ENCODE measurements around the gene NPAT.
"Not testable (repeated sequence)": the region's sequence is repeated elsewhere in the genome, so short reads cannot be mapped to it uniquely, and the experiment has no call there.

NPAT gene

DNA sequence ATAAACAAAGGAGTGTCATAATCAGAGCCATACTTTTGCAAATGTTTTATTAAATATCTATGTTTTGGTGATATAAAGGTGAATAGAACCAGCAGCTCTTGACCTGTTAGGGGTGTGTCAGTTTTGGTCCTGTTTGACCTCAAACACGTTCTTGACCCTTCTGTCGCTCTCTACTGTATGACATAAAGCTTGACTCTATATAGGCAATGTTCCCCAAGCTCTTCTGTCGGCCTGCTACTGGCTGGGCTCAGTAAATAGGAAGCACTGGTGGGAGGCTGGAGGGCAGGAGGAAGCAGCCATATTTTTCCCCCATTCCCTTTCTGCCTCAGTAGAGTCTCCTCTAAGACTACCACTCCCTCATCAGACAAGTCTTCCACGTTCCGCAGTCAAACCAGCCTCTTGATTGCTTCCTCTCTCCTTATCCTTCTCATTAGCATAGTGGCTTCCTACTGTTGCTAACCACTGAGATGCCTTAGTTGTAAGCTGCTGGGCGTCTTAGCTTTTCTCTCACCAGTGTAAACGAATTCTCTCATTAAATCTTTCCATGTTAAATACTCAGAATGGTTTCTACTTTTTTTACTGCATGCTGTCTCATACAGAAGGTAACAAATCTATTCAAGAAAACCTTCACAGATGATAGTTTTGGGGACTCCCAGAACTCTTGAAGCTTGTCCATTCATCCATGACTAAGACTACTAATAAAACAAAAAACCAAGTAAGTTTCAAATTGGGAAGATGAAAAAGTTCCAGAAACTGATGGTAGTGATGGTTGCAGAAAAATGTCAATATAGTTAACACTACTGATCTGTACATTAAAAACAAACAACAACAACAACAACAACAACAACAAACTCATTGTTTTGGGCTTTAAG is 3.3 kb downstream of the NPAT start:
- DNase-seq, result no peak

DNA sequence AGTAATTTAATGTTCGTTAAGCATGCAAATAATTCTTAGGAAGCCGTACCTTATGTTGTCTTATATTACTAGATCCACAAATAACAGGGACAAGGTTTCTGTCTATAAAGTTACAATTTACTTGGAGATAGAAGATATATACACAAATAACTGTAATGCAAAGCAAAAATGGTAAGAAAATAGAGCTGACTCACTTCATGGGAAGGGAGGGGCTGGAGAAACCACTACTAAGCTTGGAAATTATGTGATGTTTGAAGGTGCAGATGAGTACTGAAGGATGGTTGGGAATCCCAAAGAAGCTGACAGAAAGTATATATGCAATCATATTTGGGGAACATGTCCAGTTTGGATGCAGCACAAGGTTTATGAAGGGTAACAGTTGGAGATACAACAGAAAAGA is 4.0 kb downstream of the NPAT start:
- no peak for DNase-seq

DNA sequence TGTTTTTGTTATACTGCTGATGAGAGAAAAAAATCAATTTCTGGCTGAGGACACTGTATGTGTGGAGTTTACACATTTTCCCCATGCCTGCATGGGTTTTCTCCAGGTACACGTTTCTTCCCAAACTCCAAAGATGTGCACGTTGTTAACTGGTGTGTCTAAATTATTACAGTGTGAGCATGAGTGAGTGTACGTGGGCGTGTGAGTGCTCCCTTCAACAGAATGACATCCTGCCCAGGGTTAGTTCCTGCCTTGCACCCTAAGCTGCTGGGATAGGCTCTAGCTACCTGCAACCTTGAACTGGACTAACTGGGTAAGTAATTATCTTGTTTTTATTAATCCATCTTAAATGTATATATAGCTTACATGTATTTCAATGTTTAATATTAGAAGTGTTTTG is 5.5 kb downstream of the NPAT start:
- DNase-seq, result no peak

DNA sequence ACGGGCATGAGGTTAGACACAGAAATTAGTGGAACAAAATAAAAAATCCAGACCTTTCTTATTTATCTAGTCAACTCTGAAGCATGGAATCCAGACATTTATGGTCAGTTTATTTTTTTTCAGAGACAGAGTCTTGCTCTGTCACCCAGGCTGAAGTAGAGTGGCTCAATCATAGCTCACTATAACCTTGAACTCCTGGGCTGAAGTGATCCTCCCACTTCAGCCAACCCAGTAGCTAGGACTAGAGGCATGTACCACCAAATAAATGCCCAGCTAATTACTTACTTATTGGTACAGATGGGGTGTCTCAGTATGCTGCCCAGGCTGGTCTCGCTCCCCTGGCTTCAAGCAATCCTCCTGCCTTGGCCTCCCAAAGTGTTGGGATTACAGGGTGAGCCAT is 8.7 kb downstream of the NPAT start:
- DNase-seq, result no peak

DNA sequence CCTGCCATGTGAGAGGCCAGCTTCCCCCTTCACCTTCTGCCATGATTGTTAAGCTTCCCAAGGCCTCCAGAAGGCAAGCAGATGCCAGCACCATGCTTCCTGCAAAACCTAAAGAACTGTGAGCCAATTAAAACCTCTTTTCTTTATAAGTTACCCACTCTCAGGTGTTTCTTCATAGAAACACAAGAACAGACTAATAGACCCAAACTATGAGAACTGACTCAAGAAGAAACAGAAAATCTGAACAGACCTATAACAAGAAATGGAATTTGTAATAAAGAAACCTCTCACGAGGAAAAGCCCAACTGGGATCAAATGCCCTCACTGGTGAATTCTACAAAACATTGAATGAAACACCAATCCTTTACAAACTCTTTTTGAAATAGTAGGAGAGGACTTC is 12.0 kb downstream of the NPAT start:
- DNase-seq, result no peak

DNA sequence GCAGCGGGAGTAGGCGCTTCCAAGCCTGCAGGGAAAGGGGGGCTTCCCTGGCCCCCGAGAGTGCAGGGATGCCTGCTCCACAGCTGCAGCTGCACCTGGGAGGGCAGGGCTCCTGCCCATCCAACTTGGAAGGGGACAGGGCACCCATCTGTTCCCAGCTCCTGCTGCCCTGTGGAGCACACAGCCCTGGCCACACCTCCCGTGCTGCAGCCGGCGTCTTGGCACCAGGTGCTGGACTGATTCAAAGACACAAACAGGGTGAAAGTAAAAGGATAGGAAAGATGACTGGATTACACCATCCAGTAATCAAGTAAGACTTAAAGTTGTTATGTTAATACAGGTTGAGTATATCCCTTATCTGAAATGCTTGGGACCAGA is 14.8 kb downstream of the NPAT start:
- DNase-seq, result no peak

DNA sequence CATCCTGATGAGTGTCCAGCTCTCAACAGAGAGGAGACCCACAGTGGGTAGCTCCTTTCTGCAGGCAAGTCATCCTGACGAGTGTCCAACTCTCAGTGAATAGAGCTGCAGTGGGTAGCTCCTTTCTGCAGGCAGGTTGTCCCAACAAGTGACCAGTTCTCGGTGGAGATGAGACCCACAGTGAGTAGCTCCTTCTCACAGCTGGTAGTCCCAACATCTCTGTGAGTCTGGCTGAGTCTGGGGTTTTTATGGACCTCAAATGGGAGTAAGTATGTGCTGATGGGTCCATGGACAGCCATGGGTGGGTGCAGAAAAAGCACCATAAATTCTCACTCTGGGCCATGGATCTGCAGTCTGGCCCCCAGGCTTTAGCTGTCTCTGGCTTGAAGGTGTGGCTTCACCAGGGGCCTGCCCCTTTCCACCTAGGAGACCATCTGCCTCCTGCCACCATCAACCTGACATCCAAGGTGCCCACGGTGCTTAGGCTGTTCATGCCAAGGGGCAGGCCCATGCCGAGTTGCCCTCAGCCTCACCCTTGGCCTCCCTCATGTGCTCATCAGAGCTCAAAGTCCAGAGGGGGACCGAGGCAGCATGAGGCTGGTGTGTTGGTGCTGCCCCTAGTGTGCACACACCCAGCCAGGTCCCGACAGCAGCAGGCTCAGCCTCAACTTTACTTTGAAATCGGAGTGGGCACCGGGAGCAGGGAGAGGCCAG is 15.3 kb downstream of the NPAT start:
- no peak for DNase-seq

DNA sequence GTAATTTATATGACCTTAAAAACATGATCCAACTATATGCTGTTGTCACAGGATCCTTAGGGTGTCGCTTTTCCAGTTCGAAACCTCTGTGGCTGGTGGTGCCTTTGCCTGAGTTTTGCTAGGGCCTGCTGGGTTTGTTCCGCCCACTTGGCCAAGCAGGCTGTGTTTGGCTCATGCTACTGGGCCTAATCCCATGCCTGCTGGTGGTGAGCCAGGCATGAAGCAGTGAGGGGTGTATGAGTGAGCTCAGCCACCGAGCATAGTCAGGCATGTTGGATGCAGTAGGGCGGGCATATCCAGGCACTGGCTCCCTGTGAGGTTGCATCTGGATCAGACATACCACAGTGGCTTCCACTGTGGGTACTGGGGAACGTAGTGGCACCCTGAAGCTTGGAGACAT is 16.3 kb downstream of the NPAT start:
- DNase-seq, result no peak

DNA sequence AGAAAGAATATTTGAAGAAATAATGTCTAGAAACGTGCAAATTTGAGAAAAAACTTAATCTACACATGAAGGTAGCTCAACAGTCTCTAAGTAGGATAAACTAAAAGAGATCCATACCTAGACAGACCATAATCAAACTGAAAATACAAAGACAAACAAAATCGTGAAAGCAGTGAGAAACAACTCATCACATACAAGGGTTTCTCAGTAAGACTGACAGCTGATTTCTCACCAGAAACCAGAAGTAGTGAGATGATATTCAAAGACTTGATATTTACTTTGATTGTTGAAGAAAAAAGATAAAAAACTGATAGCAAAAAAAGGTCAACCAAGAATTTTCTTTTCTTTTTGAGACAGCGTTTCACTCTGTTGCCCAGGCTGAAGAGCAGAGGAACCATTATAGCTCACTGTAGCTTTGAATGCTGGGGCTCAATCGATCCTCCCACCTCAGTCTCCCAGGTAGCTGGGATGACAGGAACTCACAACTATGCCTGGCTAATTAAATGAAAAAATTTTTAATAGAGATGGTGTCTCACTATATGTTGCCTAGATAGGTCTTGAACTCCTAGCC is 17.4 kb downstream of the NPAT start:
- no peak for DNase-seq

DNA sequence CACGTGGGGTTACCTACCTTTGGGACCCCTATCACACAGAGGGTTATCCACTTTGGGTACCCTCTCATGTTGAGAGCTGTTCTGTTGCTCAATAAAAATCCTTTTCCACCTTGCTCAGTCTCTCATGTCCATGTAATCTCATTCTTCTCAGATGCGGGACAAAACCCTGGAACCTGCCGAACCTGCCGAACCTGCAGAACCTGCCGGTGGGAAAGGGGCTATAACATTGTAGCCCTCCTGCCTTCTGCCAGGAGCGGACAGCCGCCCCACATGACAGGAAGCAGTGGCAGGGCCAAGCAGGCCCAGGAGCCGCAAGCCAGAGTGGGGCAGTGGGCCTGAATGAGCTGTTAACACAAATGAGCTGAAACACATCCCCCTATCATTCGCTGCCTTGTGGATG is 18.1 kb downstream of the NPAT start:
- no peak for DNase-seq

DNA sequence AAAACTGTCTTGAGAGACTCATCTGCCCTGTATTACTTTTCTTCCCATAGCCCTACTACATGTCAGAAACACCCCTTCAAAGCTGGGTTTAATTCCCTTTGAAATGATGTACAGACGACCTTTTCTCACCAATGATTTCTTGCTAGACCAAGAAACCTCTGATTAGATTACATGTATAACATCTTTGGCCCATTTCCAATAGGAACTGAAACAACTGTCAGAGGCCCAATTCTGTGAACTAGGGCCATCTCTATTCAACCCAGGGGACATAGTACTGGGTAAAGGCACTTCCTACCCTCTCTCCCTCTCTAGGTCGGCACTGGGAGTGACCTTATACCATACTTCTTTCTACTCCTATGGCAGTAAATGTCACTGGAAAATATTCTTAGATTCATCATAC is 19.4 kb downstream of the NPAT start:
- no peak for DNase-seq

DNA sequence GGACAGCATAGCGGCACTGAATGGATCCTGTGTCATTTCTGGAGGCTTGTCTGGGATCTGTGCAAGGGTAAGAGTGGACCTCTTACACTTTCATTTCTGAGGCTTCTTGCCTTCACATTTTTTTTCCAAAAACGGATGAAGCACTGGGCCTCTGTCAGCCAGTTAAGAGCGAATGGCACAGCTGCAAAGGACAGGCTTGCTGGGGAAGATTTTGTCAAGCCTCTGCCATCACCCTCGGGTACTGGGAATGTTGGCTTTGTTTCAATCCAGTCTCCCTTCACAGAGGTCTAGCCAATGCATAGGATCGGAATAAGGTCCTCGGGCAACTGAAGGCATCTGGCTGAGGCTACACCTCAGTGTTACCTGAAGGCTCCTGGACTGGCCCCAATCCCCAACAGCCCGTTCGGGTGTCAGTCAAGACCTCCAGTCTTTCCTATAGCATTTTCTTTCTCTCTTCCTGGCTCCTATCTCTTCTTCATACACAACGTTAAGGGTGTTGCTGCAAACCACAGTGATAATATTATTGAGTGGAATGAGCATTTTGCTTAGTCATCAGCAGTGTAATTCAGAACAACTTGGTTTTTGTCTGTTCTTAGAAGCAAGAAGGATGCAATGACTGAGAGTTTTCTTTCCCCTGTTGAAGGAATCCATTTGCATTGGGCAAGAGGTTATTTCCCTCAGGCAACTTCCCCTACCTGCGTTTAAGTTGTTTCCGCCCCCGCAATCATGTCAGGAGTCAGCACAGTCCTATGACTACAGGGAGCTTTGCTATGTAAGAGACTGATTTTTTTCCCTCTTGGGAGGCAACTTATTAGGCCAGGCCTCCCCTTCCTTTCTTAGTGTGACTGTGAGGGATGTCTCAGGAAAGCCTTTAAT is 22.8 kb downstream of the NPAT start:
- no peak for DNase-seq

DNA sequence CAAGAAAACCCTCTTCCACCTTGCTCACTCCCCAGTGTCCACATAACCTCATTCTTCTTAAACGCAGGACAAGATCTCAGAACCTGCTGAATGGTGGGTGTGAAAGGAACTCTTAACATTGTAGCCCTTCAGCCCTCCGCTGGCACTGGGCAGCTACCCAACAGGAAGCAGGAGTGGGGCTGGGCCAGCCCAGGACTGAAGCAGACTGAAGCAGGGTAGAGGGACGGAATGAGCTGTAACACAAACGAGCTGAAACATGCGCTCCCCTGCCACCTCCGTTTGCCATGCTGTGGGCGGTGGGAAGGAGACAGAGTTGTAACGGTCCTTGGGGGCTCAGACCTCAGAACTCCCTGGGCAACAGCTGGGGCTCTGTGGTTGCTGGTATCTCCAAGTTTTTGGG is 23.6 kb downstream of the NPAT start:
- no peak for DNase-seq

DNA sequence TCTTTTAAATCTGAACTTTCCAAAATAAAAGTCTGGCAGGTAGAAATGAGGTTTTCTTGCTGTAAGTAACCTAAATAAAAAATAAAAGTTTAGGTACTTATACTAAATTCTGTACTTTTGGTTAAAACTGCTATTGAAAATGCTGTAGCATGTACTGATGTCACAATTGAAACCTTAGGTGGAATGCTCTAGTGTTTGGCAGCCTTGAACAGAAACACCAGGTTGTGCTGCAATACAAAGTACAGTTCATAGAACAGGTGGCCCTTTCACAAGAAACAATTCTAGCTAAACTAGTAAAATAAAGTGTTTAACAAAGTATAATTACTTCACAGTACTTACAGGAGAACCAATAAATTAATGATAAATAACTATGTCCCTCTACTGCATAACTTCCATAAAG is 25.1 kb downstream of the NPAT start:
- no peak for DNase-seq

DNA sequence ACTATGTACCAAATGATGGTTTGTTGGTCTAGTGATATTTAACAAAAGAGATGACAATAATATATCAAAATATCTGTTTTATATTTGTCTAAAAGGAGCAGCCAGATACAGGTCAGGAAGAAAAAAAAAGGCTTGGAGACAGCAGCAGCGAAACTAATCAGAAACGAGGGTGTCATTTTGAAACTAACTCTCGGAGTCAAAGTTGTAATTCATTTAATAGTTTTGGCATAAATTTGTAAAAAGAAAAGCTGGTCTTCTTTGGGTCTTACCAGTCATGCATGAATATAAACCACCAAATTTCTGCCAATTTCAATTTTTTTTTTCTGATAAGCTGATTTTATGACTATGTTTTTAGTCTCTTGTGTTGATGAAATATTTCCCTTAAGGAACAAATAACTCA is 25.5 kb downstream of the NPAT start:
- no peak for DNase-seq

DNA sequence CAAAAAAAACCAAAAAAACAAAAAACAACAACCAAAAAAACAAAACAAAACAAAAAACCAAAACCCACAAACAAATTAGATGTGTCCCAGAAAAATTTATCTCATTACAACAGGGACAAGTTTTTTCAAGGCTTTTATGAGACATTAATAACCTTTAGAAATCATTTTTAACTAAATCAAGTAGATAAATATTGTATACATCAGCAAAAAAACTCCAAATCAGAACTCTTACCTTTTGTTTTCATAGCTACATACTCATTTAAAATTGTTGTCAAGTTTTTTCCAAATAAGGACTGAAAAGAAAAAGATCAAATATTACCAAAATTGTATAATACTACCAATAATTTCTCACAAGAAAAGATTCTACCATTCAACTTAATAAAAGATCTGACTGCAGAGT is 28.7 kb downstream of the NPAT start:
- no peak for DNase-seq

DNA sequence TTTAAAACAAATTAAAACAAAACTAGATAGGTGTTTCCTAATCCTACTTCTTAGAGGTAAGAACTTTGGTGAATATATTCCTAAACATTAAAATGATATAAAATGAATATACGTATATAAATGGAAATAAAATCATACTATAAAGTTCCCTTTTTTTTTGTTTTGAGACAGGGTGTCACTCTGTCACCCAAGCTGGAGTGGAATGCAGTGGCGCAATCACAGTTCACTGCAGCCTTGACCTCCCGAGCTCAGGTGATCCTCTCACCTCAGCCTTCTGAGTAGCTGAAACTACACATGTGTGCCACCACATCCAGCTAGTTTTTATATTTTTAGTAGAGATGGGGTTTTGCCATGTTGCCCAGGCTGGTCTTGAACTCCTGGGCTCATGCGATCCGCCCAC is 44.9 kb downstream of the NPAT start:
- no peak for DNase-seq

DNA sequence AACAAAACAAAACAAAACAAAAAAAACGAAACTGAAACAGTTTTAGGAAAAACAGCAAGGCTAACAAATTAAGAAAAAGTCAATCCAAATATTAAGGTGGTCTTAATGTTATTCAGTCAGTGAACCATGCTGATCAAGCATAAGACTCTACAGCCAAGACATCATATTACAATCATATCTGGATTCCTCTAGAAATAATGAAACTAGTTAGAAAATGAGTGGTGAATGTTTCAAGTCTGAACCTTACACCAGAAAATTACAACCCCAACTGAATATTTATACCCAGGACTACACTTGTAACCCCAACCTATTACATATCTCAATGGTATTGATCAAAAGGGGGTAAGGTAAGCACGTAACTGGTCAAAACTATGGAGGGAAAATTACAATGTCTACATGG is 52.3 kb downstream of the NPAT start:
- no peak for DNase-seq

DNA sequence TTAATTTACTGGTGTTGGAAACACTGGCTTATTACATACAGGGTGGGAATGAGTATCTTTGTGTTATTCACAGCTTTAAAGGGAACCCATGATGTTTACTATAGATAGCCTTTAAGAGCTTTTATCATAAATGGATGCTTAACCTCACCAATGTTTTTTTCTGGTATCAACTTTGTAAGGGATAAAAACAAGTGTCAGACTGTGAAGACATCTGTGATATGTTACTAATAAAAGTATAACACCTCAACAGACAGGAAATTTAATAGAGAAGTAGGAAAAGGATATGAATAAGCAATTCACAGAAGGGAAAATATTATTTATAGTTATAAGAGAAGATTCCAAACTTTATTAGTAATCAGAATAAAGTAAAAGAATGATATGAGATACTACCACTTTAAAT is 54.8 kb downstream of the NPAT start:
- DNase-seq, result no peak

DNA sequence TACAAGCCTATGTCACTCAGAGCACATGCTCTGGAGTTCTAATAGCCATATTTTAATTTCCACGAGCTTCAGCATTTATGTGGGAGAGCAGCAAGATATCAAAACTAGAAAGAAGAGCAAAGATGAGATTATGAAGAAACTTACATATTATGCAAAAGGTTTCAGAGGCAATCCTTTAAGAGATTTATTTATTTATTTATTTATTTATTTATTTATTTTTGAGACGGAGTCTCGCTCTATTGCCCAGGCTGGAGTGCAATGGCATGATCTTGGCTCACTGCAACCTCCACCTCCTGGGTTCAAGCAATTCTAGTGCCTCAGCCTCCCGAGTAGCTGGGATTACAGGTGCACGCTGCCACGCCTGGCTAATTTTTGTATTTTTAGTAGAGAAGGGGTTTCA is 59.6 kb downstream of the NPAT start:
- not testable (repeated sequence) for DNase-seq

DNA sequence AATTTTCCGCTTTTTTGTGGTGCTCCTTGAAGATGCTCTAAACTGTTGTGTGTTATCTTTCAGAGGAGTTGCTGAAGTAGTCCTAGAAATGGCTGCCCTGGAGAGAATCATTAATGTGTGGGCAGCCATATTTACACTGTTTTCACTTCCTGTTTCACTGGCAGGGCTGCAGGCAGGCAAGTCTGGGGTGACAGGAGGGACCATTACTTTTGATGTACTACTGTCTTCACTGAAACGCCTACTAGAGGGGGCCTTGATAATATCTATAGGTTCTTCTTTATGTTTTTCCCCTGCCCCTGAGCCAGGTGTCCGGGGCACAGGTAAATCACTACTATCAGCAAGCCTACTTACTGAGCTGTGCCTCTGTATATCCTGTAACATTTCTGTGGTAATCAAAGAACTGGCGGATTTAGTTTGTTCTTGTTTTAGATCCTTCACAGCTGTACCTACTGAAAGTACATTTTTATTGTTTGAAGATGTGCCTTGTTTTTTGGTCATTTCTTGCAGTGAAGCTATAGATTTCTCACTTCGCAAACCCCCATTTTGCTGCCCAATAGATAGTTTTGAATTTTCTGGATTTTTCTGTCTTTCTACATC is 61.4 kb downstream of the NPAT start:
- no peak for DNase-seq

DNA sequence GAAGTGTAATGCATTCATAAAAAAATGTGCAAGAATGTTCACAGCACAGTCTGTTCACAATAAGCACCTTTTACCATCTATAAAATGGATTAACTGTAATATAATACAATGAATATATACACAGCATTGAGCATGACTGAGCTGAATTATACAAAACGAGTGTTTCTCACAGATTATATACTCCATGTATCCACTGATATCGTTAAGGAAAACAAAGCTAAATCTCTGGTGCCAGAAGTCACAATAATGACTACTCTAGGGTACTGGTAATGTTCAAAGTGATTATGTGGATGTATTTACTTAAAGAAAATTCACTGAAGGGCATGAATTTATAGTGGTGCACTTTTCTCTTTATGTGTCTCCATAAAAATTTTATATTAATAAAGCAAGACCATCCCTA is 67.8 kb downstream of the NPAT start:
- no peak for DNase-seq

DNA sequence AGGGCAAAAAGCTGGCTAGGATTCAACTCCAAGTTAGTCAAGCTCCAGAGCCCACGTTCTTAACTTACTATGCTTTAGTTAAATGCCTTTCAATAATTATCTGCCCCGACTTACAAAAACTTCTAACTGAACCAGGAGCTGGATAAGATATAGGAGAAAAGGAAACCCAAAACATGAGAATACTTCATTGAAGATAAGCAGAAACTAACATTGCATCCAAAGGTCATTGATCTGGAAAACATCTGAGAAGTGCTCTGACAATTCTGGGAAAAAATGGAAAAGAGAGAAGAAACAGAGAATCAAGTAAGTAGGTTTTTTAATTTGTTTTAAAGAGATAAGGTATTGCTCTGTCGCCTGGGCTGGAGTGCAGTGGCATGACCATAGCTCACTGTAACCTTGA is 73.9 kb downstream of the NPAT start:
- no peak for DNase-seq
